ENCODE results near the gene IGSF22.
A peak's percentile ranks its signal among the peaks of the same experiment; 100 is the strongest.

The IGSF22 gene

GRCh38 chr11:18756889-18757288, 30.9 kb upstream of the IGSF22 start:
- Mint-ChIP-seq H3K4me3 (no peak overlapping the region), H3K4me1 (peaks cover 11% of the 10 kb centered on the region), H3K27me3 (peaks cover 5% of the 10 kb centered on the region), H3K36me3 (ENCODE audit: low read depth) (no peaks in the 10 kb centered on the region), H3K9me3 (no peaks in the 10 kb centered on the region), H3K27ac (no peak overlapping the region)
- ATAC-seq (no peak), DNase-seq (no peak)

GRCh38 chr11:18754308-18754707, 28.3 kb upstream of the IGSF22 start:
- ATAC-seq (peak; percentile 87), DNase-seq (peak; percentile 6)
- Mint-ChIP-seq H3K4me1 (peaks cover 11% of the 10 kb centered on the region), H3K9me3 (no peaks in the 10 kb centered on the region), H3K4me3 (no peak overlapping the region), H3K36me3 (ENCODE audit: low read depth) (no peaks in the 10 kb centered on the region), H3K27me3 (peaks cover 5% of the 10 kb centered on the region), H3K27ac (no peak overlapping the region)

DNA sequence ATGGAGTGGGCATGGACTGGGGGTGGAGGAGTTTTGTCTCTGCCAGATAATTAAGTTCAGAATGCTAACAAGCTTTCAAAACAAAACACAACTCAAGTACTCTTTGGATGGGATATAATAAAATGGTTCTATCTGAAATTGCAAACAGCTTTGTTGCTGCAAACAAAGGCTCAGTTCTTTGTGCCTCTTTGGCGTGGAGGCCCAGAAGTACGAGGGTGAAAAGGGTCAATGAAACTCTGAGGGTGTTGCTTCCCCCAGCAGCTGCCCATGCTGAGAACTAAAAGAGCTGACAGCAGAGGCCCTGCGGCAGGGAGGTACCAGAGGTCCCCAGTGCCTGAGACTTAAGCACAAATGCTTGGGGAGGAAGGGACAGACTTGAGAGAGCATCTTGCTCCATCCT, 26.5 kb upstream of the IGSF22 start:
- Mint-ChIP-seq H3K36me3 (ENCODE audit: low read depth) (no peaks in the 10 kb centered on the region), H3K4me3 (no peak overlapping the region), H3K9me3 (no peaks in the 10 kb centered on the region), H3K4me1 (peaks cover 11% of the 10 kb centered on the region), H3K27ac (no peak overlapping the region), H3K27me3 (peaks cover 5% of the 10 kb centered on the region)
- ATAC-seq (no peak), DNase-seq (no peak)

DNA sequence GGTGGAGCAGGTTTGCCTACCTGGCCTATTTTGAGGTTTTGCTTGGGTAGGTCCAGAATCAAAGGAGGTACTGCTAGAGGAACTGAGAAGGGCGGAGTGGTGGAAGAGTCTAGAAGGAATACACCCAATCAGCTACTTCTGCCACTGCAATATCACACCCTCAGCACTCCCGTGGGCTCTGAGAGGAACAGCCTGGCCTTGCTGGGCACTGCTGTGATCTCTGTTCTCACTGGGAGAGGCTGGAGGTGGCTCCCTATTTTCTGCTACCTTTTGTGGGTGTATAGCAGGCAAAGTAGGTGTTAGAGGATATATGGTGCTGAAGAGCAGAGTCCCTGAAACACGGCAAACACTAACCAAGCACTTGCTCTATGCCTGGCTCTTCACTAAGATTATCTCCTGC, 25.0 kb upstream of the IGSF22 start:
- Mint-ChIP-seq H3K4me1 (peaks cover 11% of the 10 kb centered on the region), H3K27ac (no peak overlapping the region), H3K4me3 (no peak overlapping the region), H3K36me3 (ENCODE audit: low read depth) (no peaks in the 10 kb centered on the region), H3K27me3 (peaks cover 5% of the 10 kb centered on the region), H3K9me3 (no peaks in the 10 kb centered on the region)
- ATAC-seq: no peak
- DNase-seq: no peak

DNA sequence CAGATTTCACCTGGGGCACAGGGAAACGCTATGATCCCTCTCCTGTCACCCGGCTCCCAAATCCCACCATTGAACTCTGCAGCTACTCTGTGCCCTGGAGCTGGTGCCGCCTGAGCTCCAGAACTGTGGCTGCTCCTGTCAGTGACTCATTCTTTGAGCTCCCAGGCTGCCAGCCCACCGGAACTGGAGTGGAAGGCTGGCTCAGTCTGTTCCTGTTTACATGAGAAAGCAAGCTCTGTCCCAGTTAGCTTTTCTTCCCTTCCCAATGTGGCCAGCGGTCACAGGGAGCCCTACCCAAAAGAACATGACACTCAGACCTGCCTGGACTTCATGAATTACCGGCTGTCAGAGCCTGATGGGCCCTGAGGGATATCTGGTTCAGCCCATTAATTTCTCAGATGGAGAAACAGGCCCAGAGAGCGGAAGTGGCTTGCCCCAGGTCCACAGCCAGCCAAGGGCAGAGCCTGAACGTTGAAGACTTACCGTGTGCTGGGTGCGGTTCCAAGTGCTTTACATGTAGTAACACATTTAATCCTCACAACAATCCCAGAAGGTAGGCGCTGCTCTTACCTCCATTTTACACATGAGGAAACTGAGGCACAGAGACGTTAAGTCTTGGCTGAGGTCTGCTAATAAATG, 23.8 kb upstream of the IGSF22 start:
- H3K27ac Mint-ChIP-seq: no peak overlapping the region
- H3K9me3 Mint-ChIP-seq: no peaks in the 10 kb centered on the region
- peaks cover 11% of the 10 kb centered on the region for H3K4me1 Mint-ChIP-seq
- peaks cover 5% of the 10 kb centered on the region for H3K27me3 Mint-ChIP-seq
- no peaks in the 10 kb centered on the region for H3K36me3 Mint-ChIP-seq (ENCODE audit: low read depth)
- ATAC-seq: no peak
- DNase-seq: no peak
- H3K4me3 Mint-ChIP-seq: no peak overlapping the region

- Mint-ChIP-seq H3K36me3 (ENCODE audit: low read depth) (no peaks in the 10 kb centered on the region), H3K9me3 (no peaks in the 10 kb centered on the region), H3K4me3 (no peak overlapping the region), H3K27ac (no peak overlapping the region), H3K4me1 (peaks cover 2% of the 10 kb centered on the region), H3K27me3 (peaks cover 4% of the 10 kb centered on the region)
- no peak for DNase-seq
- no peak for ATAC-seq
These were observed 22.9 kb upstream of the IGSF22 start for GRCh38 chr11:18748766-18749365.

GRCh38 chr11:18745251-18745650, 19.3 kb upstream of the IGSF22 start:
- ATAC-seq (no peak), DNase-seq (no peak)
- H3K27ac Mint-ChIP-seq: no peak overlapping the region
- H3K36me3 Mint-ChIP-seq (ENCODE audit: low read depth): no peaks in the 10 kb centered on the region
- H3K27me3 Mint-ChIP-seq: no peaks in the 10 kb centered on the region
- H3K4me1 Mint-ChIP-seq: no peaks in the 10 kb centered on the region
- no peaks in the 10 kb centered on the region for H3K9me3 Mint-ChIP-seq
- H3K4me3 Mint-ChIP-seq: no peak overlapping the region

- Mint-ChIP-seq H3K4me1 (no peaks in the 10 kb centered on the region), H3K4me3 (no peak overlapping the region), H3K9me3 (no peaks in the 10 kb centered on the region), H3K36me3 (ENCODE audit: low read depth) (no peaks in the 10 kb centered on the region), H3K27ac (no peak overlapping the region), H3K27me3 (no peaks in the 10 kb centered on the region)
- DNase-seq (no peak), ATAC-seq (no peak)
These were observed 18.0 kb upstream of the IGSF22 start for GRCh38 chr11:18743900-18744514.

- H3K27me3 Mint-ChIP-seq: no peaks in the 10 kb centered on the region
- ATAC-seq (no peak), DNase-seq (no peak)
- H3K4me1 Mint-ChIP-seq: no peaks in the 10 kb centered on the region
- no peak overlapping the region for H3K27ac Mint-ChIP-seq
- no peak overlapping the region for H3K4me3 Mint-ChIP-seq
- H3K36me3 Mint-ChIP-seq (ENCODE audit: low read depth): no peaks in the 10 kb centered on the region
- H3K9me3 Mint-ChIP-seq: no peaks in the 10 kb centered on the region
These were observed 17.4 kb upstream of the IGSF22 start for GRCh38 chr11:18743365-18743764.

GRCh38 chr11:18741783-18742182, 15.8 kb upstream of the IGSF22 start:
- ATAC-seq (no peak), DNase-seq (no peak)
- no peaks in the 10 kb centered on the region for H3K36me3 Mint-ChIP-seq (ENCODE audit: low read depth)
- no peak overlapping the region for H3K4me3 Mint-ChIP-seq
- H3K27me3 Mint-ChIP-seq: no peaks in the 10 kb centered on the region
- H3K9me3 Mint-ChIP-seq: no peaks in the 10 kb centered on the region
- no peaks in the 10 kb centered on the region for H3K4me1 Mint-ChIP-seq
- H3K27ac Mint-ChIP-seq: no peak overlapping the region

- H3K27me3 Mint-ChIP-seq: peaks cover 3% of the 10 kb centered on the region
- no peak overlapping the region for H3K4me3 Mint-ChIP-seq
- H3K4me1 Mint-ChIP-seq: no peaks in the 10 kb centered on the region
- no peak for DNase-seq
- ATAC-seq: no peak
- H3K9me3 Mint-ChIP-seq: no peaks in the 10 kb centered on the region
- H3K27ac Mint-ChIP-seq: no peak overlapping the region
- no peaks in the 10 kb centered on the region for H3K36me3 Mint-ChIP-seq (ENCODE audit: low read depth)
These were observed 13.7 kb upstream of the IGSF22 start for GRCh38 chr11:18739685-18740084.

DNA sequence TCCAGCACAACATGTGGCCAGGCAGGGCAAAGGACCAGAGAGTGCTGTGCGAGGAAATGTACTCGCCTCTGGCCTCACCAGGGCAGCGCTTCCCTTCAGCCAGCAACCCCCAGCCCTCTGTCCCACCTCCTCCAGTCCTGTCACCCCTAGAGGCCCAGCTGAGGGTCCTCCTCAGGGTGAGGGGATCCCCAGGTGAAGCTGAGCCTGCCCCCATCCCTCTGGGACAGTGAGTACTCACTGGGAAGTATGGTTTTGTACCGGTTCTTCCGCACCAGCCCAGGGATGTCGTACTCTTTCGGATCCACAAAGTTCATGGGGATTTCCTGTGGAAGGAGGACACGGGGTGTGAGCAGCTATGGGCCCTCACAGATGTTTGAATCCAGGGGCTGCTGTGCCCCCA, 11.7 kb upstream of the IGSF22 start:
- Mint-ChIP-seq H3K27ac (no peak overlapping the region), H3K4me3 (no peak overlapping the region), H3K36me3 (ENCODE audit: low read depth) (no peaks in the 10 kb centered on the region), H3K4me1 (no peaks in the 10 kb centered on the region), H3K27me3 (peaks cover 3% of the 10 kb centered on the region), H3K9me3 (no peaks in the 10 kb centered on the region)
- no peak for DNase-seq
- no peak for ATAC-seq

- Mint-ChIP-seq H3K27me3 (peaks cover 3% of the 10 kb centered on the region), H3K36me3 (ENCODE audit: low read depth) (no peaks in the 10 kb centered on the region), H3K9me3 (no peaks in the 10 kb centered on the region), H3K4me3 (no peak overlapping the region), H3K27ac (no peak overlapping the region), H3K4me1 (peaks cover 3% of the 10 kb centered on the region)
- ATAC-seq (no peak), DNase-seq (no peak)
These were observed 10.7 kb upstream of the IGSF22 start for GRCh38 chr11:18736590-18737148.

DNA sequence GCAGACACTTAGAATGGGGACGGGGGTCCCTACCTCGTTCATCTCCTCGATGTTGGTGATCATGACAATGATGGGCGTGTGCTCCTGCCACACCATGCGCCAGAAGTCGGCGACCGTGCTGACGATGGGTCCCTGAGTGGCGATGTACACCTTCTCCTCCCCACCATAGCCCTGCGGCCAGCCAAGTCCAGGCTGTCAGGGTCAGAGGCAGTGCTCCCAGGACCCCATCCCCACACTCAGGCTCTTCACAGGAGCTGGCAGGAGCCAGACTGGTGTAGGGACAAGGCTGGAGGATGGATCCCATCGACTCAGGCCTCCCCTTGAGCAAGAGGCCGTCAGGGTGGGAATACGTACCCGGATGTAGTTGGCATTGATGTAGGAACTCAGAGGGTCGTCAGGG, 7.2 kb upstream of the IGSF22 start:
- no peak overlapping the region for H3K4me3 Mint-ChIP-seq
- H3K4me1 Mint-ChIP-seq: peaks cover 4% of the 10 kb centered on the region

More for the DNA sequence above, 7.2 kb upstream of the IGSF22 start:
- Mint-ChIP-seq H3K36me3 (ENCODE audit: low read depth) (no peaks in the 10 kb centered on the region), H3K27ac (no peak overlapping the region), H3K9me3 (no peaks in the 10 kb centered on the region), H3K27me3 (peaks cover 3% of the 10 kb centered on the region)
- ATAC-seq (no peak), DNase-seq (no peak)

All from activated naive CD8-positive, alpha-beta T cell treated with anti-CD3 and anti-CD28 coated beads, Interleukin-2, amount 50 U/mL, for 24 hours (primary cell).